Measurements from ENCODE around the gene GAS2L1. TPM values are rescaled to one million over a fixed set of nuclear protein-coding genes. Genes with fewer than 3 reads are reported as not detected.

The GAS2L1 gene
- total and polyA plus RNA-seq, 2 donors from 2014 or later = 24.2 to 27.2 TPM

DNA sequence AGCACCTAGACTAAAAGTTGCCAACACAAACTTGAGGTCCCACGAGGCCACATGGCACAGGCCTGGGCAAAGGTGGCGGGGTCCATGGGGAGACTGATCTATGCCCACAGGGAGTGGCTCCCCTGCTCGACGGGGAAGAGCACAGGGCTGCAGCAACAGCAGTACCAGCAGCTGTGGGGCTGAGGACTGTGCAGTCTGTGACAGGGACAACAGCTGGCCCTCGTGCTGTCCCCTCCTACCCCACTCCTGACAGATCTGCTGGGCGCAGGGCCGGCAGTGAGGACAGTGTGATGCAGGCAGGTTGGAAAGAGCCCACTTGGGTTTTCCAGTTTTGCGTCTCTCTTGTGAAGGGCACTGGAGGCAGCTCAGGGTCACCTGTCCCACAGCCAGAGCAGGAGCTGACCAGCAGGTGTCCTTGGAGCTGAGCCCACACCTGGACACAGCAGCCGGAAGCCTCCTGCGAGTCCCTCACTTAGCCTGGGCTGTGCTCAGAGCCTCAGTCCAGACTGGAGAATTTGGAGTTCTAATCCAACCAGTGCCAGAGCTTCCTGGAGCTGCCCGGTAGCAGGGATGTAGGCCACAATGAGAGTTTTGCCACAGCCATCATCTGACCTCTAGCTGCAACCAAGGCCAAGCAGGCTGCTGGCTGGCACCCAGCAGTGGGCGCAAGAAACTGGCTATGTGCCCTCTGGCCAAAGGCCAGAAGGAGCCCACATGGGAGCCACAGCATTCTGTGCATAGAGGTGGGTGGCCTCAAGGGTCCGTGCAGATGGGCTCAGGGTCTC, 3.6 kb upstream of the GAS2L1 start:
- peak overlapping the region in 1 of 2 donors; percentile 32 for H3K27ac ChIP-seq (ENCODE audit: low read depth in 2 of 2, low read length in 2 of 2)

DNA sequence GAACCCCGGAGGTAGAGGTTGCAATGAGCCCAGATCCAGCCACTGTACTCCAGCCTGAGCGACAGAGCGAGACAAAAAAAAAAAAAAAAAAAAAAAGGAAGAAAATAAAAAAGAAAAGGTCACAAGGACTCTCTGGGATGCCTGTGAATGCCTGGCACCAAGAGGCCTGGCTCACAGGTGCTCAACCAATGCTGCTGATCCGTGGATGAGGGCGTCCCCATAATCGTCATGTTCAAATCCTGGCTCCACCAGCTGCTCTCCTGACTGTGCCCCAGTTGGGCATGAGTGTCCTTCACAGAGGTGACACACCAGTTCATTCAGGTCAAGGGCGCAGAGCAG, 645 bp upstream of the GAS2L1 start:
- TF ChIP-seq, protein P1, sequence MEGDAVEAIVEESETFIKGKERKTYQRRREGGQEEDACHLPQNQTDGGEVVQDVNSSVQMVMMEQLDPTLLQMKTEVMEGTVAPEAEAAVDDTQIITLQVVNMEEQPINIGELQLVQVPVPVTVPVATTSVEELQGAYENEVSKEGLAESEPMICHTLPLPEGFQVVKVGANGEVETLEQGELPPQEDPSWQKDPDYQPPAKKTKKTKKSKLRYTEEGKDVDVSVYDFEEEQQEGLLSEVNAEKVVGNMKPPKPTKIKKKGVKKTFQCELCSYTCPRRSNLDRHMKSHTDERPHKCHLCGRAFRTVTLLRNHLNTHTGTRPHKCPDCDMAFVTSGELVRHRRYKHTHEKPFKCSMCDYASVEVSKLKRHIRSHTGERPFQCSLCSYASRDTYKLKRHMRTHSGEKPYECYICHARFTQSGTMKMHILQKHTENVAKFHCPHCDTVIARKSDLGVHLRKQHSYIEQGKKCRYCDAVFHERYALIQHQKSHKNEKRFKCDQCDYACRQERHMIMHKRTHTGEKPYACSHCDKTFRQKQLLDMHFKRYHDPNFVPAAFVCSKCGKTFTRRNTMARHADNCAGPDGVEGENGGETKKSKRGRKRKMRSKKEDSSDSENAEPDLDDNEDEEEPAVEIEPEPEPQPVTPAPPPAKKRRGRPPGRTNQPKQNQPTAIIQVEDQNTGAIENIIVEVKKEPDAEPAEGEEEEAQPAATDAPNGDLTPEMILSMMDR (IDR thresholded peaks at IDR 0.05; ENCODE audit: borderline replicate concordance, extremely low read depth, insufficient read depth) = no peak
- Histone ChIP-seq H3K4me3 (ENCODE audit: low read length in 3 of 3) (peak overlapping the region in 2 of 3 donors; percentile 30 to 72), H3K36me3 (ENCODE audit: control insufficient read depth in 2 of 3, insufficient read depth in 3 of 3, low read length in 3 of 3) (peaks cover 0 to 2% (median under 1%) of the 10 kb centered on the region in 3 donors), H3K27ac (ENCODE audit: low read depth in 2 of 2, low read length in 2 of 2) (peak overlapping the region in 1 of 2 donors; percentile 71), H3K9ac (ENCODE audit: low read length in 3 of 3) (no peak overlapping the region), H3K9me3 (ENCODE audit: control insufficient read depth in 2 of 3, insufficient read depth in 1 of 3, low read length in 3 of 3) (no peaks in the 10 kb centered on the region), H3K27me3 (ENCODE audit: control insufficient read depth, insufficient read depth, low read length) (no peaks in the 10 kb centered on the region), H3K4me1 (ENCODE audit: control insufficient read depth in 2 of 3, insufficient read depth in 2 of 3, low read depth in 1 of 3, low read length in 3 of 3) (peaks cover 0 to 43% (median 15%) of the 10 kb centered on the region in 3 donors)
- intact Hi-C loops (cut with DNase I) = no loop called here
- DNase-seq (no peak), FAIRE-seq (no peak)

More for the DNA sequence above, 3.6 kb upstream of the GAS2L1 start:
- Histone ChIP-seq H3K4me3 (ENCODE audit: low read length in 3 of 3) (no peak overlapping the region), H3K36me3 (ENCODE audit: control insufficient read depth in 2 of 3, insufficient read depth in 3 of 3, low read length in 3 of 3) (peaks cover 5 to 20% (median 18%) of the 10 kb centered on the region in 3 donors), H3K4me1 (ENCODE audit: control insufficient read depth in 2 of 3, insufficient read depth in 2 of 3, low read depth in 1 of 3, low read length in 3 of 3) (peaks cover 0 to 20% (median 11%) of the 10 kb centered on the region in 3 donors), H3K27me3 (ENCODE audit: control insufficient read depth, insufficient read depth, low read length) (no peaks in the 10 kb centered on the region), H3K9me3 (ENCODE audit: control insufficient read depth in 2 of 3, insufficient read depth in 1 of 3, low read length in 3 of 3) (no peaks in the 10 kb centered on the region), H3K9ac (ENCODE audit: low read length in 3 of 3) (no peak overlapping the region)
- TF ChIP-seq, protein P1 (IDR thresholded peaks at IDR 0.05; ENCODE audit: borderline replicate concordance, extremely low read depth, insufficient read depth) = no peak
- intact Hi-C loops (cut with DNase I) = no loop called here
- DNase-seq = no peak
- no peak for FAIRE-seq

DNA sequence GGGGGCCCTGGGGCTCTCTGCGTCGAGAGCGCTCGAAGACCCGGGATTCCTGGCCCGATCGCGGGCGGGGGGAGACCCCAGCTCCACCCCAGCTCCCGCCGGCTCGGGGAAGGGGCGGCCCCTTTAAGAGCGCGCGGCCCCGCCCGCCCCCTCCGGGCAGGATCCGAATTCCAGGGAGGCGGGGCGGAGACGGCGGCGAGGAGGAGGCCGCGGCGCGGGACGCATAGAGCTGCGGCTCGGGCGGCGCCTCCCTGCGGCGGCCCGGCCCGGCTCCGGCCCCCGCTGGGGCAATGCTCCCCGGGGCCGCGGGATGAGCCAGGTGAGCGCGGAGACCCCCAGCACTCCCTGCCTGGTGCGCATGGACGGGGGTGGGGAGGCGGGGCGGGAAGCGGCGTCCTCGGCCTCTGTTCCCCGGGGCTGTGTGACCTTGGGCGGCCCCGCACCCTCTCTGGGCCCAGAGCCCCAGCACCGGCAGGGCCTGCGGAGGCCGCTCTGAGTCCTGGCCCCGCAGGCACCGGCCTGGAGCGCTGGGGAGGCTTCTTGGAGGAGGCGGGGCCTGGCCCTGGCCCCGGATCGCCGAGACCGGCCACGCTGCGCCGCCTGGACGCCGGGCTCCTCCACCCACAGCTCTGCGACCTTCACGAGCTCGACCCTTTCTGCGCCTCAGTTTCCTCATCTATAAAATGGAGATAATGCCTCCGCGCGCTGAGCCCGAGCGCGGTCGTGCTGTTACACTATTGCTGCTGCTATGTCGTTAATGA, 565 bp downstream of the GAS2L1 start:
- H3K9ac ChIP-seq (ENCODE audit: low read length in 3 of 3) = peak overlapping the region; percentile 38 to 75 (median 69)
- FAIRE-seq (no peak), DNase-seq (peak; percentile 68 to 95 (median 86))
- no peaks in the 10 kb centered on the region for H3K36me3 ChIP-seq (ENCODE audit: control insufficient read depth in 2 of 3, insufficient read depth in 3 of 3, low read length in 3 of 3)
- no peaks in the 10 kb centered on the region for H3K9me3 ChIP-seq (ENCODE audit: control insufficient read depth in 2 of 3, insufficient read depth in 1 of 3, low read length in 3 of 3)
- peaks cover 0 to 45% (median 15%) of the 10 kb centered on the region in 3 donors for H3K4me1 ChIP-seq (ENCODE audit: control insufficient read depth in 2 of 3, insufficient read depth in 2 of 3, low read depth in 1 of 3, low read length in 3 of 3)
- H3K27me3 ChIP-seq (ENCODE audit: control insufficient read depth, insufficient read depth, low read length) = no peaks in the 10 kb centered on the region
- peak overlapping the region; percentile 47 to 74 (median 72) for H3K4me3 ChIP-seq (ENCODE audit: low read length in 3 of 3)
- H3K27ac ChIP-seq (ENCODE audit: low read depth in 2 of 2, low read length in 2 of 2) = peak overlapping the region; percentile 53 to 71
- TF ChIP-seq, protein P1 (IDR thresholded peaks at IDR 0.05; ENCODE audit: borderline replicate concordance, extremely low read depth, insufficient read depth) = no peak
- intact Hi-C loops (cut with DNase I) = no loop called here

Measured in kidney (tissue), 14 donors.